ENCODE data around the gene OR10G7.
"Not testable (repeated sequence)": the region's sequence is repeated elsewhere in the genome, so short reads cannot be mapped to it uniquely, and the experiment has no call there.

Gene OR10G7

DNA sequence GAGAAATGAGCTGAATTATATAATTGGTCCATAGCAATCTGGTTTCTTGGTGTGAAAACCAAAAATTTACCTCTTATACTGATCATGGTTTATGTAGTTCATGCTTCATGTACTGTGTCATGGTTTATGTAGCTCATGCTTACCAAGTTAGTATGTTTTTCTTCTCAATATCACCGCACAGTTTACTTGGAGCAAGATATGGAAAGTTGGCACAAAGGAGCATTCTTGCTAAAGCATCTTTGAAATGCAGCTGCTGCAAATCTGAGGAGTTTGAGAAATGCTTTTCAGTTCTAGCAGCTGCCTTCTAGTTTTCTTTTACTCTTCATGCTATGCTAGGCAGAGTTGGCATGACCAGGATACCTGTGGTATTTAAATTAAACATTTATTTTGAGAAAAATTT is 4.5 kb downstream of the OR10G7 start:
- no peak for DNase-seq

DNA sequence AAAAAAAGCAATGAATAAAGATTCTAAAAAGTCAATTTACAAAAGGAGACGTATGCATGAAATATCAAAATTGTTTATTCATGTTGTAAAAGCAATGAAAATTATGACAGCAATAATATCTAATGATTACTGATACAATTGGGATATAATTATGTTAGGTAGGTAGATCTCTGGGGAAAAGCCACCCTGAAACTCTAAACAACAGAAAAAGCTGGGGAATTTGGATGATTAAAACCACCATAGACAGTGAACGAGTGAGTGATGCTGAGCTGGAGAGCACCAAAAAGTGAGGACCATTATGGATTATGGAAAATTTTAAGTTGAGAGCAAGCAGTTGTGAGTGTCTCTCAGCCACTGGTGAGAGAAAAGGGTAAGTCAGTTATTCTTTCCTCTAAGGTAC is 14.6 kb downstream of the OR10G7 start, which contains the start of gene OR10G8:
Gene OR10G8, plus strand, starts transcription at position 301 of the 400 bp plus-strand sequence. CDS start 2,825 bp downstream, outside the sequence.
- no peak for DNase-seq

DNA sequence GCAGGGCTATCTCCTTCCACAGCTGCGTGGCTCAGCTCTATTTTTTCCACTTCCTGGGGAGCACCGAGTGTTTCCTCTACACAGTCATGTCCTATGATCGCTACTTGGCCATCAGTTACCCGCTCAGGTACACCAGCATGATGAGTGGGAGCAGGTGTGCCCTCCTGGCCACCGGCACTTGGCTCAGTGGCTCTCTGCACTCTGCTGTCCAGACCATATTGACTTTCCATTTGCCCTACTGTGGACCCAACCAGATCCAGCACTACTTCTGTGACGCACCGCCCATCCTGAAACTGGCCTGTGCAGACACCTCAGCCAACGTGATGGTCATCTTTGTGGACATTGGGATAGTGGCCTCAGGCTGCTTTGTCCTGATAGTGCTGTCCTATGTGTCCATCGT is 25.3 kb downstream of the OR10G7 start:
- not testable (repeated sequence) for DNase-seq

DNA sequence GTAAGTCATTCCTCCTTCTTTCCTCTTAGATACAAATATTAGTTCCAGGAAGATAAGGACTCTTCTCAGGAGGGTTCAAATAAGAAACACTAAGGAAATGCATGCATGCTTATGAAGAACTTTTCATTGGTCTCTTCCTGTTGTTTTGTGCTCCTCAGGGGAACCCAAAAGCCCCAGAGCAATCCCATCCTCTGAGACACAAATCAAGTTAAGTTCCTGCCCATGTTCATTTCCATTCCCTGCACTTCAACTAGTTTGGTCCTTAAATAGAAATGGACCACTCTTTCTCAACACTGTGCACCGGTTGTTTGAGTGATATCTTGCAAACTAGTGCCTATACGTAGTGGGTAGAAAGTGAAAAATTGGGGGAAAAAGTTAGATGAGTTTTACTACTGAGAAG is 28.4 kb downstream of the OR10G7 start, which contains the start of gene OR10G4:
Gene OR10G4, plus strand, starts transcription at position 301 of the 400 bp plus-strand sequence. CDS start 2,578 bp downstream, outside the sequence.
- DNase-seq: no peak

DNA sequence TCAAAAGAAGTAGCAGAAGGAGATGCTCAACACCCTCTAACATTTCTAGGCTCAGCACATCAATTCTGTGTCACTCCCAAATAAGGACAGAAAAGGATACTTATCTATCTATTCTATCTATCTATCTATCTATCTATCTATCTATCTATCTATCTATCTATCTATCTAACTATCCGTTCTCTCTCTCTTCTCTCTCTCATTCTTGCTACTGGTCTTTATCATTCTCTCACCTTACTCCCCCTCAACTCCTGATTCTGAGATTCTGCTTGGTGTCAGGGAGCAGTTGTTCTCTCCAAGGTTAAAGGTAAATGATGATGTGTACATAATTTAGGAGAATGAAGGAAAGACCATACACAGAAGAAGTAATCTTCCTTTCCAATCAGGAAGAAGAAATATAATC is 46.0 kb downstream of the OR10G7 start, which contains the start of gene OR10G6:
Gene OR10G6, minus strand, starts transcription at position 43 of the 400 bp plus-strand sequence. Its CDS starts 0 bp downstream, at position 43.
- no peak for DNase-seq
